GM18867 (cell line): Measurements from ENCODE around the gene STAT3.
"Not testable (repeated sequence)": the region's sequence is repeated elsewhere in the genome, so short reads cannot be mapped to it uniquely, and the experiment has no call there.

ENCODE experiments used
- ATAC-seq: cut with Tn5 transposase; IDR thresholded peaks from one replicate; pipeline ENCODE4 v1.9.1; 2021; ENCODE audit warnings: mild to moderate bottlenecking, moderate library complexity; ENCODE audit not compliant: unreplicated experiment

The STAT3 gene

GRCh38 chr17:42317967-42318366 is 70.3 kb downstream of the STAT3 start:
- ATAC-seq, result not testable (repeated sequence)

- ATAC-seq, result no peak
Measured at GRCh38 chr17:42317266-42317845, 70.9 kb downstream of the STAT3 start.

GRCh38 chr17:42316755-42317154 is 71.5 kb downstream of the STAT3 start:
- ATAC-seq, result no peak

GRCh38 chr17:42315402-42316156 is 72.7 kb downstream of the STAT3 start:
- ATAC-seq, result no peak

- no peak for ATAC-seq
Measured at GRCh38 chr17:42313773-42314566, 74.3 kb downstream of the STAT3 start.

- no peak for ATAC-seq
Measured at GRCh38 chr17:42313389-42313772, 74.9 kb downstream of the STAT3 start.

- ATAC-seq, result no peak
Measured at GRCh38 chr17:42312285-42313130, 75.7 kb downstream of the STAT3 start.

- no peak for ATAC-seq
Measured at GRCh38 chr17:42312035-42312284, 76.3 kb downstream of the STAT3 start.

- ATAC-seq, result no peak
Measured at GRCh38 chr17:42311240-42312034, 76.8 kb downstream of the STAT3 start.

GRCh38 chr17:42310787-42311215 is 77.4 kb downstream of the STAT3 start:
- ATAC-seq, result no peak

- no peak for ATAC-seq
Measured at GRCh38 chr17:42309986-42310786, 78.1 kb downstream of the STAT3 start.

- no peak for ATAC-seq
Measured at GRCh38 chr17:42309142-42309541, 79.1 kb downstream of the STAT3 start.

- ATAC-seq, result no peak
Measured at GRCh38 chr17:42308446-42308845, 79.8 kb downstream of the STAT3 start.

GRCh38 chr17:42307362-42307927 is 80.8 kb downstream of the STAT3 start:
- no peak for ATAC-seq

- no peak for ATAC-seq
Measured at GRCh38 chr17:42306385-42306667, 81.9 kb downstream of the STAT3 start.

- ATAC-seq, result no peak
Measured at GRCh38 chr17:42305543-42306384, 82.5 kb downstream of the STAT3 start.

GRCh38 chr17:42305031-42305330 is 83.3 kb downstream of the STAT3 start:
- not testable (repeated sequence) for ATAC-seq

GRCh38 chr17:42304187-42305030 is 83.8 kb downstream of the STAT3 start:
- ATAC-seq, result no peak
